ENCODE measurements around the gene DOCK2. TPM values are rescaled to one million over a fixed set of nuclear protein-coding genes. Genes with fewer than 3 reads are reported as not detected.

Gene DOCK2
- polyA plus RNA-seq, 1 of the 3 experiments (the other 2 are of a cell fraction): 3.8 TPM

GRCh38 chr5:170110403-170111087 lies 473.5 kb downstream of the DOCK2 start:
- Histone ChIP-seq H3K9me3 (no peaks in the 10 kb centered on the region), H3K36me3 (replicated peaks in 1 of 2; ENCODE audit: control insufficient read depth in 1 of 2, insufficient read depth in 2 of 2, low read length in 1 of 2) (no peaks in the 10 kb centered on the region), H3K27ac (ENCODE audit: low read depth in 2 of 2, low read length in 1 of 2) (no peak overlapping the region), H3K9ac (no peak overlapping the region), H4K20me1 (ENCODE audit: insufficient read depth) (no peaks in the 10 kb centered on the region), H3K27me3 (ENCODE audit: insufficient read depth) (no peaks in the 10 kb centered on the region; the same call in 1 of the 2 replicates), H3K4me3 (ENCODE audit: low read depth in 2 of 2, low read length in 1 of 2) (no peak overlapping the region), H3F3A (replicated peaks; ENCODE audit: insufficient read depth) (no peaks in the 10 kb centered on the region), H2AFZ (ENCODE audit: low read depth) (no peak overlapping the region), H3K79me2 (ENCODE audit: insufficient read depth) (no peaks in the 10 kb centered on the region), H3K4me2 (no peak overlapping the region), H3K4me1 (ENCODE audit: control insufficient read depth in 1 of 2, insufficient read depth in 2 of 2, low read depth in 1 of 2, low read length in 1 of 2) (no peaks in the 10 kb centered on the region; a peak in 1 of 4 replicates), H3K9me2 (no peaks in the 10 kb centered on the region)
- no peak for DNase-seq
- TF ChIP-seq YY1 (IDR thresholded peaks at IDR 0.05; ENCODE audit: low read depth) (no peak), GATA2 (CRISPR knock-in tag; IDR thresholded peaks at IDR 0.05) (no peak), CHD2 (IDR thresholded peaks at IDR 0.05; ENCODE audit: low read length, partially characterized antibody) (no peak), SIN3A (IDR thresholded peaks at IDR 0.05; ENCODE audit: borderline replicate concordance, low read depth, low read length) (no peak), NFIC (IDR thresholded peaks at IDR 0.05; ENCODE audit: borderline replicate concordance) (no peak), RXRA (IDR thresholded peaks at IDR 0.05; ENCODE audit: borderline replicate concordance, low read depth) (no peak), POLR2AphosphoS5 (IDR thresholded peaks at IDR 0.05; ENCODE audit: low read depth, low read length) (no peak), MAX (IDR thresholded peaks at IDR 0.05; ENCODE audit: low read depth) (no peak), EP300 (IDR thresholded peaks at IDR 0.05; ENCODE audit: borderline replicate concordance in 1 of 2, low read depth in 1 of 2, low read length in 1 of 2) (no peak), PBX3 (IDR thresholded peaks at IDR 0.05) (no peak), RAD21 (IDR thresholded peaks at IDR 0.05; ENCODE audit: low read length) (no peak)
- ChIA-PET CTCF (interaction anchor here (1.0 to 5.0 kb wide), 6 partner anchors 10 to 157 kb away, joined by 3 to 32 read pairs (median 12); no protein-coding TSS in a partner anchor), POLR2A (no interaction called here)
- WGBS (ENCODE audit: low lambda C conversion rate): 76% methylated on average over 3 of the region's 3 CpGs

GRCh38 chr5:170111088-170111785 lies 474.2 kb downstream of the DOCK2 start:
- Histone ChIP-seq H3K36me3 (replicated peaks in 1 of 2; ENCODE audit: control insufficient read depth in 1 of 2, insufficient read depth in 2 of 2, low read length in 1 of 2) (no peaks in the 10 kb centered on the region), H3F3A (replicated peaks; ENCODE audit: insufficient read depth) (no peaks in the 10 kb centered on the region), H2AFZ (ENCODE audit: low read depth) (no peak overlapping the region), H3K27ac (ENCODE audit: low read depth in 2 of 2, low read length in 1 of 2) (no peak overlapping the region), H4K20me1 (ENCODE audit: insufficient read depth) (no peaks in the 10 kb centered on the region), H3K9me3 (no peaks in the 10 kb centered on the region), H3K79me2 (ENCODE audit: insufficient read depth) (no peaks in the 10 kb centered on the region), H3K4me3 (ENCODE audit: low read depth in 2 of 2, low read length in 1 of 2) (no peak overlapping the region), H3K4me1 (ENCODE audit: control insufficient read depth in 1 of 2, insufficient read depth in 2 of 2, low read depth in 1 of 2, low read length in 1 of 2) (no peaks in the 10 kb centered on the region; a peak in 1 of 4 replicates), H3K9ac (no peak overlapping the region), H3K4me2 (no peak overlapping the region), H3K27me3 (ENCODE audit: insufficient read depth) (no peaks in the 10 kb centered on the region; the same call in 1 of the 2 replicates), H3K9me2 (no peaks in the 10 kb centered on the region)
- TF ChIP-seq GATA2 (CRISPR knock-in tag; IDR thresholded peaks at IDR 0.05) (no peak), USF1 (IDR thresholded peaks at IDR 0.05; ENCODE audit: borderline replicate concordance, low read depth) (no peak), SIN3A (IDR thresholded peaks at IDR 0.05; ENCODE audit: borderline replicate concordance, low read depth, low read length) (no peak), REST (IDR thresholded peaks at IDR 0.05; ENCODE audit: low read depth, low read length) (no peak)
- 66% methylated on average over 7 of the region's 8 CpGs for WGBS (ENCODE audit: low lambda C conversion rate)
- DNase-seq: no peak
- ChIA-PET POLR2A (no interaction called here), CTCF (interaction anchor here (2.9 to 5.0 kb wide), 4 partner anchors 11 to 115 kb away, joined by 7 to 32 read pairs (median 24); no protein-coding TSS in a partner anchor)

All from SK-N-SH (cell line).